Tibial nerve (tissue), 4 donors: ENCODE results near the gene RNF20. TPM values are rescaled to one million over a fixed set of nuclear protein-coding genes. Genes with fewer than 3 reads are reported as not detected.

Experiments
- DNase-seq, 2 donors: peaks; one replicate each; pipeline ENCODE4 v3.0.0-alpha.2; 2019; ENCODE audit warnings: low spot score in 2 of 2
- H3K27ac ChIP-seq, 4 donors: fragments of 200-600 bp; sonication (generic) in 3 of 4; one replicate each; pipeline ENCODE4 v1.5.1; 2017 to 2019; ENCODE audit warnings: mild to moderate bottlenecking in 1 of 4
- H3K27me3 ChIP-seq, 2 donors: fragments of 200-600 bp; sonication (generic) in 1 of 2; one replicate each; pipeline versions ENCODE4 v1.5.1 to v1.6.0; 2017 to 2019
- H3K36me3 ChIP-seq, 3 donors: fragments of 200-600 bp; sonication (generic); one replicate each; pipeline ENCODE4 v1.5.1; 2018 to 2019
- H3K4me1 ChIP-seq, 4 donors: fragments of 200-600 bp; sonication (generic) in 3 of 4; one replicate each; pipeline ENCODE4 v1.5.1; 2017 to 2019
- H3K4me3 ChIP-seq, 4 donors: fragments of 200-600 bp; sonication (generic) in 3 of 4; one replicate each; pipeline ENCODE4 v1.5.1; 2017 to 2019; ENCODE audit warnings: mild to moderate bottlenecking in 1 of 4, moderate library complexity in 1 of 4
- H3K9me3 ChIP-seq, 4 donors: fragments of 200-600 bp; sonication (generic) in 3 of 4; one replicate each; pipeline ENCODE4 v1.5.1; 2017 to 2019
- CTCF ChIP-seq, 5 experiments: fragments of 200-600 bp in 3 of 5; fragments of 450-650 bp in 2 of 5; sonication (generic) in 3 of 5; IDR thresholded peaks; one replicate each; pipeline ENCODE4 v1.5.1; 2016 to 2019; ENCODE audit warnings: antibody characterized with exemption in 5 of 5, mild to moderate bottlenecking in 3 of 5, moderate library complexity in 2 of 5
- EP300 ChIP-seq, 2 donors: sonication (generic); formaldehyde crosslinking; IDR thresholded peaks; one replicate each; pipeline ENCODE4 v1.6.1; 2017; ENCODE audit warnings: antibody characterized with exemption in 2 of 2, mild to moderate bottlenecking in 1 of 2
- POLR2A ChIP-seq, 2 donors: fragments of 450-650 bp; IDR thresholded peaks; one replicate each; pipeline ENCODE4 v1.6.1; 2017; ENCODE audit warnings: antibody characterized with exemption in 2 of 2, mild to moderate bottlenecking in 2 of 2, moderate library complexity in 2 of 2
- WGBS, 2 donors: methylation state at CpG; one replicate each; pipeline ENCODE4 v1.1.5; 2018; 5-methylcytosine and 5-hydroxymethylcytosine counted together
- total RNA-seq, 4 donors: library from RNA; depleted of rRNA; stranded (reverse); fragments of >200 nt; gene quantifications; one replicate each; pipeline ENCODE4 v1.1.0, GENCODE V29; 2016

Gene RNF20
- total RNA-seq, 4 donors from 2014 or later = 17.8 to 28.5 (median 23.8) TPM

GRCh38 chr9:101510459-101510858 lies 23.2 kb upstream of the RNF20 start:
- Histone ChIP-seq H3K4me3 (no peak overlapping the region), H3K4me1 (peaks cover 0 to 22% (median 0%) of the 10 kb centered on the region in 4 donors), H3K27ac (no peak overlapping the region), H3K36me3 (no peaks in the 10 kb centered on the region), H3K9me3 (no peaks in the 10 kb centered on the region), H3K27me3 (no peaks in the 10 kb centered on the region)
- no peak for DNase-seq
- WGBS, 2 donors = 86 to 89% methylated on average over 6 of the region's 6 CpGs
- TF ChIP-seq CTCF (IDR thresholded peaks at IDR 0.05) = no peak
- TF ChIP-seq EP300 (IDR thresholded peaks at IDR 0.05) = no peak
- no peak for TF ChIP-seq POLR2A (IDR thresholded peaks at IDR 0.05)

GRCh38 chr9:101511009-101511408 lies 22.6 kb upstream of the RNF20 start:
- Histone ChIP-seq H3K9me3 (no peaks in the 10 kb centered on the region), H3K27me3 (no peaks in the 10 kb centered on the region), H3K27ac (no peak overlapping the region), H3K4me1 (peaks cover 0 to 22% (median 0%) of the 10 kb centered on the region in 4 donors), H3K4me3 (no peak overlapping the region), H3K36me3 (no peaks in the 10 kb centered on the region)
- TF ChIP-seq POLR2A (IDR thresholded peaks at IDR 0.05) = no peak
- no peak for TF ChIP-seq EP300 (IDR thresholded peaks at IDR 0.05)
- no peak for TF ChIP-seq CTCF (IDR thresholded peaks at IDR 0.05)
- no peak for DNase-seq
- 95 to 98% methylated on average over 2 of the region's 2 CpGs for WGBS, 2 donors

- H3K4me1 ChIP-seq = peaks cover 0 to 22% (median 0%) of the 10 kb centered on the region in 4 donors
- H3K4me3 ChIP-seq = no peak overlapping the region
- H3K27ac ChIP-seq = no peak overlapping the region
- DNase-seq = no peak
- H3K36me3 ChIP-seq = no peaks in the 10 kb centered on the region
- TF ChIP-seq EP300 (IDR thresholded peaks at IDR 0.05) (no peak), CTCF (IDR thresholded peaks at IDR 0.05) (no peak), POLR2A (IDR thresholded peaks at IDR 0.05) (no peak)
- H3K9me3 ChIP-seq = no peaks in the 10 kb centered on the region
- H3K27me3 ChIP-seq = no peaks in the 10 kb centered on the region
- 37% methylated on average over 3 of the region's 3 CpGs for WGBS, 2 donors
Observed at GRCh38 chr9:101512116-101512515, 21.5 kb upstream of the RNF20 start.

GRCh38 chr9:101513351-101513750 lies 20.3 kb upstream of the RNF20 start:
- no peaks in the 10 kb centered on the region for H3K36me3 ChIP-seq
- TF ChIP-seq CTCF (IDR thresholded peaks at IDR 0.05) (no peak), POLR2A (IDR thresholded peaks at IDR 0.05) (no peak), EP300 (IDR thresholded peaks at IDR 0.05) (no peak)
- H3K27ac ChIP-seq = no peak overlapping the region
- no peak overlapping the region for H3K4me3 ChIP-seq
- H3K4me1 ChIP-seq = peaks cover 0 to 22% (median 0%) of the 10 kb centered on the region in 4 donors
- DNase-seq = no peak
- H3K27me3 ChIP-seq = no peaks in the 10 kb centered on the region
- H3K9me3 ChIP-seq = no peaks in the 10 kb centered on the region

GRCh38 chr9:101514071-101514470 lies 19.6 kb upstream of the RNF20 start:
- Histone ChIP-seq H3K4me3 (no peak overlapping the region), H3K27me3 (no peaks in the 10 kb centered on the region), H3K9me3 (no peaks in the 10 kb centered on the region), H3K27ac (no peak overlapping the region), H3K36me3 (no peaks in the 10 kb centered on the region), H3K4me1 (peaks cover 0 to 22% (median 0%) of the 10 kb centered on the region in 4 donors)
- WGBS, 2 donors = 15 to 19% methylated on average over 2 of the region's 2 CpGs
- DNase-seq = no peak
- TF ChIP-seq CTCF (IDR thresholded peaks at IDR 0.05) = no peak
- no peak for TF ChIP-seq EP300 (IDR thresholded peaks at IDR 0.05)
- TF ChIP-seq POLR2A (IDR thresholded peaks at IDR 0.05) = no peak
